Fibroblast of lung (primary cell): ENCODE measurements around the gene MUC2.

Experiments
- EZH2 ChIP-seq: IDR thresholded peaks from 2 replicates; pipeline ENCODE4 v1.5.1; 2012; ENCODE audit warnings: low read length, control low read depth, mild to moderate bottlenecking; ENCODE audit errors: missing control alignments
- TF ChIP-seq, protein P1 (sequence below), 2 donors: IDR thresholded peaks in 1 of 2; conservative IDR thresholded peaks in 1 of 2; 1 replicate in 1 of 2; 2 replicates in 1 of 2; pipeline ENCODE4 v1.5.1; 2011 to 2012; ENCODE audit warnings: low read length in 2 of 2, control low read depth in 1 of 2, inconsistent platforms in 1 of 2, low read depth in 1 of 2, mild to moderate bottlenecking in 1 of 2

- TF ChIP-seq, protein P1, sequence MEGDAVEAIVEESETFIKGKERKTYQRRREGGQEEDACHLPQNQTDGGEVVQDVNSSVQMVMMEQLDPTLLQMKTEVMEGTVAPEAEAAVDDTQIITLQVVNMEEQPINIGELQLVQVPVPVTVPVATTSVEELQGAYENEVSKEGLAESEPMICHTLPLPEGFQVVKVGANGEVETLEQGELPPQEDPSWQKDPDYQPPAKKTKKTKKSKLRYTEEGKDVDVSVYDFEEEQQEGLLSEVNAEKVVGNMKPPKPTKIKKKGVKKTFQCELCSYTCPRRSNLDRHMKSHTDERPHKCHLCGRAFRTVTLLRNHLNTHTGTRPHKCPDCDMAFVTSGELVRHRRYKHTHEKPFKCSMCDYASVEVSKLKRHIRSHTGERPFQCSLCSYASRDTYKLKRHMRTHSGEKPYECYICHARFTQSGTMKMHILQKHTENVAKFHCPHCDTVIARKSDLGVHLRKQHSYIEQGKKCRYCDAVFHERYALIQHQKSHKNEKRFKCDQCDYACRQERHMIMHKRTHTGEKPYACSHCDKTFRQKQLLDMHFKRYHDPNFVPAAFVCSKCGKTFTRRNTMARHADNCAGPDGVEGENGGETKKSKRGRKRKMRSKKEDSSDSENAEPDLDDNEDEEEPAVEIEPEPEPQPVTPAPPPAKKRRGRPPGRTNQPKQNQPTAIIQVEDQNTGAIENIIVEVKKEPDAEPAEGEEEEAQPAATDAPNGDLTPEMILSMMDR (conservative IDR thresholded peaks at IDR 0.05 in 1 of 2, IDR thresholded peaks at IDR 0.05 in 1 of 2; ENCODE audit: low read depth in 1 of 2, low read length in 2 of 2) = no peak
- no peak for TF ChIP-seq EZH2
Measured at GRCh38 chr11:1054143-1055108, 20.2 kb upstream of the MUC2 start.
